GM21423 (cell line): ENCODE results near the gene PON3.

Experiments
- ATAC-seq: cut with Tn5 transposase; IDR thresholded peaks from one replicate; pipeline ENCODE4 v1.9.1; 2021; ENCODE audit warnings: mild to moderate bottlenecking, moderate library complexity; ENCODE audit not compliant: unreplicated experiment

The PON3 gene

DNA sequence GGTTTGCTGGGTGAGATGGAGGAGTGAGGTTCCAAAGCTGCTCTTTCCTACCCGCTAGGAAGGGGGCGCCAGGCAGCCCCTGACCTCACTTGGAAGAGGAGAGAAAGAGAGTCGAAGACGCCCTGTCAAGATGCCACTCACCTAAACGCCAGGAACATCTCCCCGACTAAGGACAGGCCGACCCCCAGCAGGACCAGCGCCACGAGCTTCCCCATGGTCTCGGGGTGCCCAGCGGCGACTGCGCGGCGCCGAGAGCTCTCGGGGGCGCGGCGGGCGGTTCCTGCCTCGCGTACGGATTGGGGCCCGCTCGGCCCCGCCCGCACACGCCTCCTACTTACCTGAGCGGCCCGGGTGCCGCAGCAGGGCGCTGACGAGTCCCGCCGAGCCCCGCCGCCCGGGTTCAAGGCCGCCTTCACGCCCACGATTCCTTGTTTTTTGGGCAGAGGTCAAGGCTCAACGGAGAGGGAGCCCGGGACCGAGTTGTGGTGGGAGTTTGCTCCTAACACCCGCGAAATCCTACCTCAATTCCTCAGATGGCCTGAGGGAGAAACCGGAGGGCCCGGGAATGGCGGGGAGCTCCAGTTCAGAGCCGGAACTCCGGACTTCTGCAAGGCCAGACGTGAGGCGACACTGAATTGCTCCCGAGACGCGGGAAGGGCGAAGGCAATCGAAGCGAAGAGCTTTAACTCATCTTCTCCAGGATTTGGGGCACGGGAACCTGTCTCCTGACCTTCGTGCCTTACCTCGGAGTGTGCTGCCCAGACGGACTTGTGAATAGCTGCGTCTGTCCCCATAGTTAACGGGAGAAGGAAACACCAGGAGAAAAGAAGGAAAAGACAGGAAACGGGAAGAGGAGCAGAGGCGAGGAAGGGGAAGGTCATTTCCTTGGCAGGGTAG is at the start of gene PON3:
PON3 (minus strand) TSS at position 240 of the 897 bp plus-strand sequence; CDS start at position 215, 25 bp downstream.
- ATAC-seq, result peak; percentile 60

GRCh38 chr7:95444796-95445195 is 48.6 kb upstream of the PON3 start:
- no peak for ATAC-seq

DNA sequence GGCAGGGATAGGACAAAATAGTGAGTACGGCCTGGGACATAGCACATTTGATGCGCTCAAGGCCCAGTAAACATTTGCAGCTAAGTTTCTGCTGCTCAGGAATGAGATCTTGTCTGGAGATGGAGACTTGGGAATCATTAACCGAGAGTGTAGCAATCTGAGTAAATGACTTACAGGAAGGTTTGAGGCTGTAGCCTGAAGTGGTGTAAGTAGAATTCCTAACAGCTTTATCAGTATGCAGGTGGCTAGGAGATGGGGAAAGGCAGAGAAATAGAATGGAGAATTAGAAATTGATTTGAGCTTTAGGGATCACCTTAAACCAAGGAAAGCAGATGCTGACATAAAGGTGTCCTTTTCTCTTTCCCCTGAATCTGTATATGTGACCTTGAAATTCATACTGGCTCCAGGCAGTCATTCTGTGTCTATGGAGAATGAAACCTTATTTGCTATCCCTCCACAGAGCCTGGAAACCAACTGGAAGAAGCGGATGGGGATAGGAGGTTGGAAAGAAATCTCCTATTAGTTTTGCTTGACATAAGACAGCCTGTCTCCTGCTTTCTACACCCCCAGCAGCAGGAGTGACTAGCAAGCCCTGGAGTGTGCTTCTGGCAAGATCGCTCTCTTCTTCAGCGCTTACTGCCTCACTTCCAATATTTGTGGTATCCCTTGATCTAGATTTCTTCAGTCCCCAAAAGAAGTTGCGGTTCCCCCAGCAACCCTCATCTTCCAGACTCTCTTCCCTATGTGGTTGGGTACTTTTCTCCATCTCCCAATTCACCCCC is 45.1 kb upstream of the PON3 start:
- no peak for ATAC-seq

DNA sequence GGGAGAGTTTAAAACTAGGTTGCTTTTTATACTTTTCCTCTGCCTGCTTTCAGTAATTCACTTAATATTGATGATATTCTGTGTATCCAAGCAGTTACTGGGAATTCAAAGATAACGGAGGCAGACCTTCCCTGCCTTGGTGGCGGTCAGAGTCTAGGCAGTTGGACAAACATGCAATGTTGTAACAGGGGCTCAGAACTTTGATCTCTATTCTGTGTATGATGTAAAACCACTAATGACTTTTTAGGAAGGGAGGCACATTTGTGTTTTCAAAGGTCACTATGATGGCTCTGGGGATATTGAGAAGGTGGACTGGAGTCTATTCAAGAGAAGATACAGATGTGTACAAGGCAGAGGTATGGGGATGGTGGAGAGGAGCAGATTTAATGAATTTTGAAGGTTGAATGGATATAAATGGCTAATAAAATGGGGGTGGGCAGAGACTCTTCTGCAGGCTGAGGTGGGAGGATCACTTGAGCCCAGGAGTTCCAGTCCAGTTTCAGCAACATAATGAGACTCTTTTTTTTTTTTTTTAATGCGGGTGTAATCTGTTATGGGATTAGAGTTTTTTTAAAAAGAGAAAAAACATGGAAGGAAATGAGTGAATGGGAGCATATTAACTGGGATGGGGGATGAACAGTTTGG is 44.3 kb upstream of the PON3 start:
- no peak for ATAC-seq

DNA sequence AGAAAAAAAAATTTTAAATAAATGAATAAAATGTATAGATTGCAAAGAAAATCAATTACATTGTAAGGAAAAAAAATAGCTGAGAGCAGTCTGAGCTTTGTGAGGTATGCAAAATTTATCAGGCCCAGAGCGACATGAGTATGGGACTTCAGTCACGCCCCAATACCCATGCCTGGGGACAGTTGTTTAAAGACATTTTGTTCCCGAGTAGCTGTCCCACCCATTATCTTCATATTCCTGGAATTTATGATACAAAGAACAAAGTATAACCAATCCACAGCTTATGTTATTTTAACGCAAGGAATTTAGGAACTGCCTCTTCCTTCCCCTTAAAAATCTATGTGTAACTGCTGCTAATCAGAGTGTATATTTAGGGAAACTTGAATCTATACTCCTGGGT is 40.2 kb upstream of the PON3 start:
- no peak for ATAC-seq

DNA sequence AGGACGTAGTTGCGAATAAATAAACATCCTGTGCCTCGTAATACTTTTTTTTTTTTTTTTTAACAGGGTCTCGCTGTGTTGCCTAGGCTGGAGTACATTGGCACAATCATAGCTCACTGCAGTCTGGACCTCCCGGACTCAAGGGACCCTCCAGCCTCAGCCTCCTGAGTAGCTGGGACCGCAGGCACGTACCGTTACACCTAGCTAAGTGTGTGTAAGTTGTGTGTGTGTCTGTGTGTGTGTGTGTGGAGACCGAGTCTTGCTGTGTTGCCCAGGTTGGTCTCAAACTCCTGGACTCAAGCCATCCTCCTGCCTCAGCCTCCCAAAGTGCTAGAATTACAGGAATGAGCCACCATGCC is 39.2 kb upstream of the PON3 start:
- no peak for ATAC-seq

GRCh38 chr7:95434557-95435421 is 38.6 kb upstream of the PON3 start, which contains the start of gene PON2:
PON2 (minus strand) TSS chr7:95435028; CDS start chr7:95434951, 77 bp downstream.
- peak; percentile 98 for ATAC-seq

GRCh38 chr7:95433952-95434556 is 37.9 kb upstream of the PON3 start:
- no peak for ATAC-seq

- ATAC-seq, result no peak
These were observed 37.0 kb upstream of the PON3 start for GRCh38 chr7:95433129-95433528.

GRCh38 chr7:95432606-95433005 is 36.4 kb upstream of the PON3 start:
- no peak for ATAC-seq

DNA sequence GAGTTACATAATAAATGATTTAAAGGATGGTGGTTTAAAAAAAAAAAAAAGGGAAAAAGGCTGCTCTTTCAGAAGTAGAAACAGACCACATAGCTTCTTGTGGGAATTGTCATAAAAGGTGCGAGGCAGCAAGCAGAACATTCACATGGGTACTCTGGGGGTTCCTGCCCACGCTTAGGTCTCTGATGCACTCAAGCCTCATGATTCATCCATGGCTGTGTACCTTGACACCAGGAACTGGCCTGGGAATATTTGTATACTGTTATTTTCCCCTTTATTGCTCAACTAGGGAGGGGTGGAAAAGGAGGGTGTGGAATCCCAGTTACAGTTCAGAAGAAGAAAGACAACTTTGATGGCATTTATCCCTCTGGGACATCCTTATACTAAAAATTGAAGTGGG is 34.7 kb upstream of the PON3 start:
- no peak for ATAC-seq

- ATAC-seq, result no peak
These were observed 33.2 kb upstream of the PON3 start for GRCh38 chr7:95429241-95429990.

DNA sequence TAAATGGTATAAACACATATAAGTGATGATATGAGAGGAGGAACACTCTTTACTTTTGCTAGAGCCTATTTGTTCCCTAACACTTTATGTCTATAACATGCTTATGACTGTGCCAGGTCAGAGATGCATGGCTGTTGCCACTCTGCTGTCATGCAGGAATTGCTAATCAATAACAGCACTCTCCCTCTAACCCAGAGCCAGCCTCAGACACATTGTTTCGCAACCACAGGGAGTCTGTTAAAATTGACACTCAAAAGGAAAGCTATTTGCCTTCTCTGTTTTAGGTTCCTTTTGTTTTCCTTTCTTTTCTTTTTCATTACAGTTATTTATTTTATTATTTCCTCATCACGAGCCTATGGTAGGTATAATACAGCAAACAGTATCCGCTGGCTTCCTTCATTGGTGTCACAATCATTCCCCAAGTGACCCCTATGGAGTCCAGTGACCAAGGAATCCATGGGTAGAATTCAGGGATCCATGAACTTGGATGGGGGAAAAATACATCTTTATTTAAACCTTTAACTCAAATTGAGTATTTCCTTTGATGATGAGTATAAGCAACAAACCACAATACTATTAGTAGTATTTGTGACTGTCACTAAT is 31.8 kb upstream of the PON3 start:
- no peak for ATAC-seq

DNA sequence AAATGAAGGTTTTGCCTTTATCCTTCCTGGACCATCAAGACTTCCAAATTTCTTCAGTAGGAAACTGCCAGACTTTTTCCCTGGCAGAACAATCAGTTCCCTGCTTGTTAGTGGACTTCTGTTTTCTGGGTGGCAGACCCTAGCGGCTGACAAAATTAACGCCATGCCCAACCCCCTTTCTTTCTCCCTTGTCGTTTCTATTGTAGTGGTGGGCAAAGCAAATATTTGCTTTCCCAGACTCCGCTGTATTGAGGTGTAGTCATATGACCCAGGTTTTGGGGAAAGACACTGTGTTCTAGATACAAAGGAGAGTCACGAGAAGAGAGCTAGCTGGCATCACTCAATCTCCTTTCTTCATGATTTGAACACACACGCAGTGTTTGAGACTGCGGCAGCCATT is 31.0 kb upstream of the PON3 start:
- no peak for ATAC-seq

GRCh38 chr7:95425694-95426093 is 29.5 kb upstream of the PON3 start:
- ATAC-seq, result no peak

DNA sequence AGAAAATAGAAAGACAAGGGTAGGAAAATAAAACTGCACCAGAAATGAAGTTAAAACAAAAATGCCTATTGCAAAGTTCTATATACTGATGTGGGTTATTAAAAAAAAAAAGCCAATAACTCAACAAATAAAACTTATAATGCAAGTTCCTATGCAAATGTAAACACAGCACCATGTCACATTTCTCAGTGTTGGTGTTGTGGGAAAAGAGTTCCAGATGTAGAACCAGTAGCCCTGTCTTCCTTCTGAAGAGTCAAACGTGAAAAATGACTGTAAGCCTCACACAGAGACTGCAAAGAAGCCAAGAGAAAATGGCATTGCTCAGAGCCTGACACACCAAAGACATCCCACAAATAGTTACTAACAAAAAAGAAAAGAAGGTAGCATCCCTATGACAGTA is 28.5 kb upstream of the PON3 start:
- no peak for ATAC-seq

- ATAC-seq, result no peak
These were observed 25.8 kb upstream of the PON3 start for GRCh38 chr7:95421847-95422444.

GRCh38 chr7:95421000-95421846 is 25.0 kb upstream of the PON3 start:
- ATAC-seq, result no peak
